Activated CD4-positive, alpha-beta T cell treated with anti-CD3 and anti-CD28 coated beads, Interleukin-2, amount 50 U/mL, for 1 hour (primary cell): Measurements from ENCODE around the gene CRYGN.

ENCODE experiments used
- DNase-seq: peaks from one replicate; pipeline ENCODE4 v3.0.0-alpha.2; 2020

CRYGN gene

GRCh38 chr7:151459726-151460473 lies 20.0 kb upstream of the CRYGN start:
- no peak for DNase-seq

- no peak for DNase-seq
Observed at GRCh38 chr7:151457534-151457933, 17.6 kb upstream of the CRYGN start.

GRCh38 chr7:151456782-151457181 lies 16.8 kb upstream of the CRYGN start:
- DNase-seq = no peak

DNA sequence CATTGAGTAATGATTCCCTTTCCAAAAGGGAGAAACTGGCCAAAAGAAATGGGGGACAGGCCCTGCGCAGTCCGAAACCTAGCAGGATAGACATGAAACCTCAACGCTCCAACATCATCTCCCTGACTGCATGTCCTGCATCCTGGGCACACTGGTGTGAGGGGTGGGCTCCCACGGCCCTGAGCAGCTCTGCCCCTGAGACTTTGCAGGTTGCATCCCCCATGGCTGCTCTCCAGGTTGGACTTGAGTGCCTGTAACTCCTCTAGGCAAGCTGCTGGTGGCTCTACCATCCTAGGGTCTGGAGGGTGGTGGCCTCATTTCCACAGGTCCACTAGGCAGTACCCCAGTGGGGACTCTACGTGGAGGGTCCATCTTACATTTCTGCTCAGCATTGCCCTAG lies 16.3 kb upstream of the CRYGN start:
- DNase-seq = no peak

- no peak for DNase-seq
Observed at GRCh38 chr7:151455690-151456089, 15.7 kb upstream of the CRYGN start.

DNA sequence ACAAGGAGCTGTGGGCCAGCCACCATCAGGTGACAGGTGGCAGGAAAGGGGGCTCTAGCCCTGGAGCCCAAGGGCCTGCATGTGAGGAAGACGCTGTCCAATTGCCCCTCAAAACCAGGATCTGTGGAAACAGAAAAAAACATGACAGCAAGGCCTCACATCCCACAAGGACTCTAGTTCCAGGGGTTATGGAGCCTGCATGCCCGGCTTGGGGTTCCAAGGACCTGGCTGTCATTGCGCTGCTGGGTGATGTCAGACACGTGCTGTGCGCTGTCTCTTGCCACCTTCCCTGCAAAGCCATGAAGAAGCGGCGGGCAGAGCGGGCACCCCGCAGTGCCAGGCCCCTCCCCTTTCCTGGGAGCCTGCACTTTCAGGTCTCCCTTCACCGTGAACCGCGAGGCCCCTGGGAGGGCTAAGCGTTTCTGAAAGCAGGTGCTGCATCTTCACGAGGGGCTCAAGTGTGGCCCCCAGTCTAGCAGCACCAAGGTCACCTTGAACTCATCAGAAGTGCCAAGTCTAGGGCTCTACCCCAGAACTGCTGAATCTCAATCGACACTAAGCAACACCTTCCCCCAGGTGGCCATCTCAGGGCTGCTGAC lies 15.1 kb upstream of the CRYGN start:
- no peak for DNase-seq

- DNase-seq = no peak
Observed at GRCh38 chr7:151454305-151454704, 14.4 kb upstream of the CRYGN start.

- DNase-seq = no peak
Observed at GRCh38 chr7:151453326-151453791, 13.4 kb upstream of the CRYGN start.

DNA sequence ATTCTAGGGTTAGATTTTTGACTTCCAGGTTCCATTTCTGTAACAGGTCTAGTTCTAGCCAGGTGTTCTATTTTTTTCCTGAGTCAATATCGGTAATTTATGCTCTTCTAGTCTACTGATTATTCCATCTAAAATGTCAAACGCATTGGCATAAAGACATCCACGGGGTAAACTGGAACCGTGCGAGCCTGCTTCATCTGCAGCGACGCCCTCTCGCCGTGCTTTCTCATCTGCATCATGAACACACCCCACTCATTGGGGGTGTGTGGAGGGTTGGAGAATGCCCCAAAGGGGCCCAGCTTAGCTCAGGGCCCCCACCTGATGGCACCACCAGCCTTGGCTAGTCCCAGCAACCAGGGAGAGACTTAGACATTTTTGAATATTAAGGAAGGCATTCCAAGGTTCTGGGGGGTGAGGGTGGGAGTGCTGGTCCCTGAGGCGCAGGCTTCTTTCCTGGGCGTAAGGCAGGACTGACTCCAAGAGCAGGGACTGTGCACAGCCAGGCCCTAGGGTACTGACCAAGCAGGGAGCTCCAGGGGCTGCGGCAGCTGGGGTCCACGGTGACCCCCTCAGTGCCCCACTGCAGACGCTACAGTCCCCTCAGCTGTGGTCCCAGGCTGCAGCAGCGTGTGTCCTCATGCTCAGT lies 12.9 kb upstream of the CRYGN start:
- no peak for DNase-seq

GRCh38 chr7:151451626-151452571 lies 12.0 kb upstream of the CRYGN start:
- no peak for DNase-seq

GRCh38 chr7:151451156-151451555 lies 11.2 kb upstream of the CRYGN start:
- DNase-seq = no peak

GRCh38 chr7:151449990-151450389 lies 10.0 kb upstream of the CRYGN start:
- no peak for DNase-seq

DNA sequence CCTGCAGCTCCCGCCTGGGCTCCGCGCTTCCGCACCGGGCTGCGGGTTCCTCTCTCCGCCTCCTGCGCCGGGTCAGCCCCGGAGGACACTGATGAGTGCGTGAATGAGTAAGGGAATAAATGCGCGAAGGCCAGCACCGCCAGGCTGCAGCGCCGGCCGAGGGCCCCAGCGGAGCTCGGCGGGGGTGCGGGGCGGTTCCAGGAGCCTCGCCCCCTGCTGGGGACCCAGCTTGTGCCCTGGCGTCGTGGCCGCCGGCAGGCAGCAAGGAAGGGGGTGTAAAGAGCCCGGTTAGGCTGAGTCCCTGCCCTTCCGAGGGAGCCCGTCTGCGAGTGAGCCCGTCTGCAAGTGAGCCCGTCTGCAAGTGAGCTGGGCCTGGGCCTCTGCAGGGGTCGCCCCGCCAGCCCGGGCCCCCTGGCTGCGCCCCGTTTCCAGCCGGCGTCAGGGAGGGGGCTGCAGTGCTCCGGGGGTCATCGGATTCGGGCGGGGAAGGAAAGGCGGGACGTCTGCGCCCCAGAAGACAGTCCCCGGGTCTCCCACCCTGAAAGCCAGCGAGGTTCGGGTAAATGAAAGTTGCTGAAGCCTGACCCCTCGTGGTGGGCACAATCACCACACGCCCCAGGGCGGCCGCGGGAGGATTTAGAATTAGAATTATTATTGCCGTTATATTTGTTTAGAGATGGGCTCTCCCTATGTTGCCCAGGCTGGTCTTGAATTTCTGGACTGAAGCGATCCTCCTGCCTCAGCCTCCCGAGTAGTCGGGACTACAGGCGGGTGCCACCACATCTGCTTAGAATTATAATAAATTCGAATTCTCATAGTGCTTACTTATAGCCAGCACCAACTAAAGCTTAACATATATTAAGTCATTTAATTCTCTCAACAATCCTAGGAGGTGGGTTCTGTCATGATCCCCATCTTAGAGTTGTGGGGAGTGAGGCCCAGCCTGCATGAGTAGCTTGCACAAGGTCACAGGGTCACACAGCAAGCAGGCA lies 8.6 kb upstream of the CRYGN start:
- peak; percentile 78 for DNase-seq

GRCh38 chr7:151447901-151448260 lies 7.9 kb upstream of the CRYGN start:
- no peak for DNase-seq

DNA sequence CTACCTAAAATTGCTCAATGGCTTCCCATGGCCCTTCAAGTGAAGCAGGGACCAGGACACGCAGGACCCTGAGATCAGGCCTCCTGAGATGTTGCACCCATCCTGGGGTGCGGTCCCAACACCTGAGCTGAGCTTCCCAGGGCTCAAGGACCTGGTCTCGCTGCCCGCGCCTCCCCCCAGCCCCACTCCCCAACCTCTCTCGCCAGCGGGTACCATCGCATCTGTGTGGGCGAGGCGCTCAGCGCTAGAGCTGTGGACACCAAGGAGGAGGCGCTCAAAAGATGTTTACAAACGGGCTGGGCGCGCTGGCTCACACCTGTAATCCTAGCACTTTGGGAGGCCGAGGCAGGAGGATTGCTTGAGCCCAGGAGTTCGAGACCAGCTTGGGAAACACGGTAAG lies 7.4 kb upstream of the CRYGN start:
- no peak for DNase-seq

DNA sequence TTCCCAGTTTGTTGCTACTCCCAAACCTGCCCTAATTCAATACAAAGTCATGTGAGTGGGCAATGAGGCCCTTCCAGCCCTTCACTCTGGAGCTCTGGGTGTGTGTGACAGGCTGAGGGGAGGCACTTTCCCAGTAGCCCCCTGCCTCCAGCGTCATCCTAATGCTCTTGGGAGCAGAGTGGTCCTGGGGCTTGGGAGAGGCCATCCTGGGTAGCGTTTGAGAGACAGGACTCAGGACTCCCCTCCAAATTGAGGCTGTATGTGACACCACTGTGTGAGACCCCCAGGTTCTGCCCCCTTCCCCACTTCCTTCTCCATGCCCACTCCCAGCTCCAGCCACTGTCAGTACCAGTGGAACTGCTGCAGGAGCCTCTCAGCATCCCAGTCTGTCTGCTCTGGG lies 6.5 kb upstream of the CRYGN start:
- no peak for DNase-seq

DNA sequence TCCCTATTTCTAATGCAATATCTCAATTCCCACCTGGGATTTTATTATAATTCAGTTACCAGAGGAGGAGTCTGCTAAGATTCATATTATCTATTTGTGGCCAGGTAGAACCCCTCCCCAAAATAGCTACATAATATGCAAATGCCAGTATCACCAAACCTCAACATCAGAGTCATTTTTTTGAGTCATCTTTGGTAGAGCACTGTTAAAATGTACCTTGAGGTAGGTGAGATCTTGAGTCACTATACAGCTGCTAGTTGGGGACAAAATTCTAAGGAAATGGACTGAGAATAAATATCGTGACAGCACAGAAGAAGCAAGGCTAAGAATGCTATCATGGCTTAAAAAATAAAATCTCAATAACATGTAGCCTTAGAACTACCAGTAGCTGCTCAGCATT lies 4.7 kb upstream of the CRYGN start:
- DNase-seq = no peak

DNA sequence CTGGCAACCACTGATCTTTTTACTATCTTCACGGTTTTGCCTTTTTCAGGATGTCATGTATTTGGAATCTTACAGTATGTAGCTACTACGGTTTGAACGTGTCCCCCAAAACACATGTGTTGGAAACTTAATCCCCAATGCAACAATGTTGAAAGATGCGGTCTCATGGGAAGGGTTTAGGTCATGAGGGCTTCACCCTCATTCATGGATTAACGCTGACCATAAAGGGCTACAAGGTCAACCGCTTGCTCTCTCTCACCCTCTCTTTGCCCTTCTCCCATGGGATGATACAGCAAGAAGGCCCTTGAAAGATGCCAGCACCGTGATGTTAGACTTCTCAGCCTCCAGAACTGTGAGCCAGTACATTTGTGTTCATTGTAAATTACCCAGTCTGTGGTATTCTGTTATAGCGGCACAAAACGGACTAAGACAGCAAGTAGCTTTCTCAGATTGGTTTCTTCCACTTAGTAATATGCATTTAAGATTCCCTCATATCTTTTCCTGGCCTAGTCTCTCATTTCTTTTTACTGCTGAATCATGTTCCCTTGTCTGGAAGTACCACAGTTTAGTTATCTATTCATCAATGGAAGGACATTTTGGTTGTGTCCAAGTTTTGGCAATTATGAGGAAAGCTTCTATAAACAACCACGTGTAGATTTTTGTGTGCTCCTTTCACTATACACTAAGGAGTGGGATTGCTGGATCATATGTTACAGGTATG lies 3.0 kb upstream of the CRYGN start:
- DNase-seq = no peak

- no peak for DNase-seq
Observed at GRCh38 chr7:151440799-151441445, 981 bp upstream of the CRYGN start.

GRCh38 chr7:151438864-151439601 lies 908 bp downstream of the CRYGN start:
- DNase-seq = no peak
